Measurements from ENCODE around the gene RNU2-1.

- TF ChIP-seq POLR2A (IDR thresholded peaks at IDR 0.05), result no peak
- TF ChIP-seq CTCF (IDR thresholded peaks at IDR 0.05), result no peak
- TF ChIP-seq EP300 (IDR thresholded peaks at IDR 0.05), result no peak
Observed at GRCh38 chr17:43183921-43184320, 49.9 kb downstream of the RNU2-1 start.

Data from tibial nerve (tissue), 4 donors.